GM08714 (cell line): ENCODE measurements around the gene OTUD6A.

Experiments used
- H3K4me3 ChIP-seq: fragments of 200-500 bp; sonication (Bioruptor generic); 2 replicates; pipeline ENCODE4 v1.5.1; 2014; ENCODE audit warnings: mild to moderate bottlenecking, low read length, inconsistent platforms
- ZNF274 ChIP-seq: IDR thresholded peaks from 2 replicates; pipeline ENCODE4 v1.6.1; 2012; ENCODE audit warnings: mild to moderate bottlenecking, low read depth, low read length

Gene OTUD6A

GRCh38 chrX:70062076-70062475 lies at the start of gene OTUD6A:
TSS of gene OTUD6A (plus strand) at chrX:70062457. CDS start at chrX:70062525, 68 bp downstream.
- TF ChIP-seq ZNF274: no peak
- H3K4me3 ChIP-seq: no peak within 1 kb of the TSS

- no peak overlapping the region for H3K4me3 ChIP-seq
- TF ChIP-seq ZNF274: no peak
These were observed 49.5 kb upstream of the OTUD6A start for GRCh38 chrX:70012756-70013155.

- no peak for TF ChIP-seq ZNF274
These were observed 48.5 kb upstream of the OTUD6A start for GRCh38 chrX:70013466-70014381.

GRCh38 chrX:70016513-70016912 lies 45.7 kb upstream of the OTUD6A start:
- no peak for TF ChIP-seq ZNF274
- H3K4me3 ChIP-seq: no peak overlapping the region

More at GRCh38 chrX:70013466-70014381, 48.5 kb upstream of the OTUD6A start:
- no peak overlapping the region for H3K4me3 ChIP-seq

GRCh38 chrX:70022616-70023015 lies 39.6 kb upstream of the OTUD6A start:
- no peak overlapping the region for H3K4me3 ChIP-seq
- TF ChIP-seq ZNF274: no peak

- no peak overlapping the region for H3K4me3 ChIP-seq
- no peak for TF ChIP-seq ZNF274
These were observed 36.8 kb upstream of the OTUD6A start for GRCh38 chrX:70025464-70025863.

GRCh38 chrX:70026112-70026850 lies 36.0 kb upstream of the OTUD6A start:
- TF ChIP-seq ZNF274: no peak
- no peak overlapping the region for H3K4me3 ChIP-seq

GRCh38 chrX:70026851-70027200 lies 35.4 kb upstream of the OTUD6A start:
- H3K4me3 ChIP-seq: no peak overlapping the region
- no peak for TF ChIP-seq ZNF274

GRCh38 chrX:70029863-70030262 lies 32.4 kb upstream of the OTUD6A start:
- H3K4me3 ChIP-seq: no peak overlapping the region
- no peak for TF ChIP-seq ZNF274

GRCh38 chrX:70030301-70030767 lies 31.9 kb upstream of the OTUD6A start:
- H3K4me3 ChIP-seq: no peak overlapping the region
- no peak for TF ChIP-seq ZNF274

- TF ChIP-seq ZNF274: no peak
- H3K4me3 ChIP-seq: no peak overlapping the region
These were observed 29.5 kb upstream of the OTUD6A start for GRCh38 chrX:70032792-70033191.

- no peak for TF ChIP-seq ZNF274
- no peak overlapping the region for H3K4me3 ChIP-seq
These were observed 28.8 kb upstream of the OTUD6A start for GRCh38 chrX:70033348-70034051.

GRCh38 chrX:70034646-70035045 lies 27.6 kb upstream of the OTUD6A start:
- no peak for TF ChIP-seq ZNF274
- no peak overlapping the region for H3K4me3 ChIP-seq

- TF ChIP-seq ZNF274: no peak
- H3K4me3 ChIP-seq: no peak overlapping the region
These were observed 23.7 kb upstream of the OTUD6A start for GRCh38 chrX:70038515-70038914.
